GM18951 (cell line): Measurements from ENCODE around the gene FGL2.
"Not testable (repeated sequence)": the region's sequence is repeated elsewhere in the genome, so short reads cannot be mapped to it uniquely, and the experiment has no call there.

Source experiments
- POLR2A ChIP-seq: IDR thresholded peaks from 4 replicates; pipeline ENCODE4 v1.6.1; 2011; ENCODE audit warnings: mild to moderate bottlenecking; ENCODE audit not compliant: insufficient read length, insufficient read depth; ENCODE audit errors: extremely low read depth
- in situ Hi-C: fragments of 300-500 bp; cut with MboI; formaldehyde crosslinking; loops from one replicate; pipeline ENCODE4 v1.12.0; 2022; ENCODE audit warnings: low sequenced_read_pairs, mixed read lengths, inconsistent platforms; ENCODE audit not compliant: unreplicated experiment

The FGL2 gene

GRCh38 chr7:77232467-77232866 lies 32.8 kb upstream of the FGL2 start:
- in situ Hi-C loops = no loop called here
- TF ChIP-seq POLR2A = no peak

- in situ Hi-C loops = not testable (repeated sequence)
Measured at GRCh38 chr7:77228795-77229194, 29.2 kb upstream of the FGL2 start.

GRCh38 chr7:77226357-77226839 lies 26.8 kb upstream of the FGL2 start:
- in situ Hi-C loops = no loop called here
- no peak for TF ChIP-seq POLR2A

GRCh38 chr7:77223261-77223660 lies 23.6 kb upstream of the FGL2 start:
- TF ChIP-seq POLR2A = no peak
- in situ Hi-C loops = no loop called here

- in situ Hi-C loops = no loop called here
- no peak for TF ChIP-seq POLR2A
Measured at GRCh38 chr7:77222819-77223218, 23.2 kb upstream of the FGL2 start.

- no peak for TF ChIP-seq POLR2A
- in situ Hi-C loops = no loop called here
Measured at GRCh38 chr7:77222065-77222464, 22.4 kb upstream of the FGL2 start.

GRCh38 chr7:77219701-77220331 lies 20.2 kb upstream of the FGL2 start:
- in situ Hi-C loops = not testable (repeated sequence)

GRCh38 chr7:77217474-77218185 lies 18.0 kb upstream of the FGL2 start:
- no peak for TF ChIP-seq POLR2A
- in situ Hi-C loops = no loop called here

GRCh38 chr7:77216181-77216845 lies 16.7 kb upstream of the FGL2 start:
- in situ Hi-C loops = no loop called here
- no peak for TF ChIP-seq POLR2A

- in situ Hi-C loops = no loop called here
- no peak for TF ChIP-seq POLR2A
Measured at GRCh38 chr7:77209479-77210139, 10.0 kb upstream of the FGL2 start.

GRCh38 chr7:77208416-77208815 lies 8.8 kb upstream of the FGL2 start:
- no peak for TF ChIP-seq POLR2A
- in situ Hi-C loops = no loop called here

- in situ Hi-C loops = no loop called here
- no peak for TF ChIP-seq POLR2A
Measured at GRCh38 chr7:77205706-77206105, 6.1 kb upstream of the FGL2 start.

- in situ Hi-C loops = no loop called here
Measured at GRCh38 chr7:77202481-77202976, 2.9 kb upstream of the FGL2 start.

More at GRCh38 chr7:77202481-77202976, 2.9 kb upstream of the FGL2 start:
- peak; percentile 13 for TF ChIP-seq POLR2A
